NCI-H2171 (cell line): Measurements from ENCODE around the gene LRRC36.

Source experiments
- DNase-seq: peaks from one replicate; lab custom pipeline; 2025; lab: John Stamatoyannopoulos, UW

LRRC36 gene, protein sequence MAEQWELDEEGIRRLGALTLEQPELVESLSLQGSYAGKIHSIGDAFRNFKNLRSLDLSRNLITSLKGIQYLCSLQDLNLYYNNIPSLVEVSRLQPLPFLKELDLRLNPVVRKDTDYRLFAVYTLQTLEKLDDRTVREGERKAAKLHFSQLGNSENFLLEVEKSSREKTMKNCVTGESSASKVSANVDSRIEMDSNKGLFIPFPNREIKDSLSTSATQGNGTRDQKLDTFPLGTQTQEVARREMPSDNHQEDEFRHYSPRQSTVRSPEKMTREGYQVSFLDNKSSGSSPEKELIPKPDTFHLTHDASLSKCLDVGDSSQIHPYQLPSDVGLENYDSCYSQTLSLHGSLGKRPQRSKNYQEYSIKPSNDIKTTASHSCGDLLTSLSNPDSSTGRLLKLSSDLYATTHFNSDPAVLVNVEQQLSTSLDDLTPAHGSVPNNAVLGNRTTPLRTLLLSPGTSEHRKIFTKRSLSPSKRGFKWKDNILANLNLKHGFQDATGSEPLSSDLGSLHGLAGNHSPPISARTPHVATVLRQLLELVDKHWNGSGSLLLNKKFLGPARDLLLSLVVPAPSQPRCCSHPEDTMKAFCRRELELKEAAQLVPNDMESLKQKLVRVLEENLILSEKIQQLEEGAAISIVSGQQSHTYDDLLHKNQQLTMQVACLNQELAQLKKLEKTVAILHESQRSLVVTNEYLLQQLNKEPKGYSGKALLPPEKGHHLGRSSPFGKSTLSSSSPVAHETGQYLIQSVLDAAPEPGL

DNA sequence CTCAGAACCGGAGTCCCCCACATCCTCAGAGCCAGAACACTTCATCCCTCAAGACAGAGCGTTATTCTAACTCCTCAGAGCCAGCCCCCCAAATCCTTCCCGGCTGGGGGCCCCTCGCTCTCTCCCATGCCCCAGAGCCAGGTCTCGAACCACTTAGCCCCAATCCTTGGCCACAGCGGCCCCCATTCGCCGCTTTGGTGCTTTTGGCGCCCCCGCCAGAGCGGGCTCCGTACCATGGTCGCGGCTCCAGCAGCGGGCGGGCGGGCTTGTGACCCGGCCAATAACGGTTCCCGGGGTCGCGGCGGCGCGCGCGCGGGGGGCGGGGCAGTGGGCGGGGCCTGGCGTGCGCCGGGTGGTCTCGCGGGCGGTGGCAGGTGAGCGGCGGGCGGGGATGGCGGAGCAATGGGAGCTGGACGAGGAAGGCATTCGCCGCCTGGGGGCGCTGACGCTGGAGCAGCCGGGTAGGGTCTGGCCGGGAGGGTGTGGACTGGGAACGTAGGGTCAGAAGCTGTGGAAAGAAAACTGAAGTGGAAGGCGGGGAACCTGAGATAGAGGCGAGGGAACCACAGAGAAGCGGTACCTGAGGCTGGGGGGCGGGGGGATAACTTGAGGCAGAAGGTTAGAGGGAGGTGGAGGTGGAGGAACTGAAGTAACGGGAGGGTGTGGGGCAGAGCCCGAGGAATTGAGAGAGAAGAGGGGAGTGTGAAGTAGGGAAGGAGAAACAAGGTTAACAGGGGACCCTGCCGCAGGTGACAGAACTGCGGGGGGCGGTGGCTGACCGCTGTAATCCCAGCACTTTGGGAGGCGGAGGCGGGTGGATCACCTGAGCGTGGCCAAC, at the start of gene LRRC36, which contains the start of gene KCTD19:
Gene LRRC36, plus strand, starts transcription at position 344 of the 838 bp plus-strand sequence. Its CDS starts 48 bp downstream, at position 392.
Gene KCTD19, minus strand, starts transcription at position 270 of the 838 bp plus-strand sequence. Its CDS starts 34 bp downstream, at position 236.
- peak; percentile 64 for DNase-seq

DNA sequence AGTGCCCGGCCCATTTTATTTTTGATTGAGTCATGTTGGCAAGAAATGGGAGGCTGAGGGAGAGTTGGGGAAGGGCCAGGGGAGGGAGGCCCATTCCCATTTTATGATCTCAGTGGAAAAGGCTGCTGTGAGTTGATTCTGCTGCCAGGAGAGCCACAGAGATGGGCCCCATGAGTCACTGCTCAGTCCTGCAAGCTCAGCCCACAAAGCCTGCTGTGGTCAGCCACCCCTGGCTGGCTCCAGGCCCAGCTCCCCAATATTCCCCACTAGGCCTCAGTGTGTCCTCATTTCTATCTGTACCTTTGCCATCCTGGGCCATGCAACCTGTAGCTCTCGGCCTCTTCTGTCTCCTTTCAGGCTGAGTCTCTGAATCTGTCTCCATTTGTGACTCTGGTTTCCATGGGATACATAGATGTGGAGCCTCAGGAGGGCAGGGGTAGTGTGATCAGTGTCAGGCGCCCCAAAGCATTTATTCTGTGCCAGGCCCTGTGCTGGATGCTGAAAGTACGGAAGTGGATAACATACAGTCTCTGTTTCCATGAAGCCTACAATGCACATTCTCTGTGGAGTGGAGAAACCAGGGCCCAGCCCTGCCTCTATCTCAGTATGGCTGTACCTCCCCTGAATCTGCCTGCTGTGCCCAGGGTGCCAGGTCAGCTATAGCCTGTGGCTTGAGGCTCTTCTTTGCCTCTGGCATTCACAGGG, 49.2 kb upstream of the LRRC36 start:
- no peak for DNase-seq

DNA sequence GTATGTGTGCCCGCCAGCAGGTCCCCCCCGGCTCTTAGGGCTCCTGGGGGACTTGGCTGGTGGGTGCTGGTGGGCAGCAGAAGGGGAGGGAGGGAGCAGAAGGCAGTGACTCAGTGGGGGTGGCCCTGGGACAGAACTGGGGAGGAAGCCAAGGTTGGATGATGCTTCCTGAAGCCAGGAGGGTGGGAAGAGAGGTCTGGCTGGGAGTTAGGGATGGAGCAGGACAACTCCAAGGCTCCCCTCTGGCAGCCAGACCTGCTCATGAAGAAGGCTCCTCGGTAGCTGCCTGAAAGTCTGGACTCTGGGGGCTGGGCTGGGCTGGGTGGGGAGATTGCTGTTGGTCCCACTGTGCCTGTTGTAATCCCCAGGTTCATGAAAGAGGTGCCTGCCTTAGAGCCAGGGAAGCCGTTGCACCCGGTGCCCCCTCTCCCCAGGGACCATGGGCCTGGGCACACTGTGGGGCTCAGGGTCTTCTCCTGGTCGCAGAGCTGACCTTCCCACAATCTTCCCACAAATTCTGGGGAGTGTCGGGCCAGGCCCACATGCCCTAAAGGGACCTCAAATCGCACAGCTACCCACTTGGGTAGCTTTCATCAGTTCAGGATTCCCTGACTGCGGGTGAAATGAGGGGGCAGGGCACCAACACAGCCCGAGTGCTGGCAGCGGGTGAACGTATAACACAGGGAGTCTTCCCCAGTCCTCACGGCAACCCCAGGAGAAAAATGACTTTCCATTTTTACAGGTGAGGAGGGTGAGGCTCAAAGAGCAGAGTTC, 48.4 kb upstream of the LRRC36 start:
- DNase-seq: no peak

DNA sequence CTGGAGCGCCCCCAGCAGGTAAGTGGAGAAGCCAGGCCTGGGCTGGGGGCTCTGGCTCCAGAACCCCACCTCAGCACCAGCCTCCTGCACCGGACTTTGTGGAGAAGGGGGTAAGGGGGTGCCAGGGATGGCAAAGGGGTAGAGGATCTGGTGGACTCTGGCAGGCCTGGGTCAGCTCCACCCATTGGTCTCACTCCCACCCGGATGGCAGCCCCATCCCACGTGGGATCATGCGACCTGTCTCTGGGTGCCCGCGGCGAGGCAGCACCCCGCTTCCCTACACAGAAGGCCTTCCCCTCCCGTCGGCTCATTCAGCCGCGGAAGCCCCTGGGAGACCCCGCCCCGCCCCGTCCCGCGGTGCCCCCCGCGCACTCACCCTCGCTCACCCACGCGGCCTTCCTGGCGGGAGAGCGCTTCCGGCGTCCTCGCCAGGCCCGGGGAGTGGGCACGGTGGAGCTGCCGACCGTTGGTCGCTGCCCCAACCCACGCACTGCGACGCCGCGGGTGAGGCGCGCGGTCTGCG, 47.8 kb upstream of the LRRC36 start:
- peak; percentile 60 for DNase-seq

DNA sequence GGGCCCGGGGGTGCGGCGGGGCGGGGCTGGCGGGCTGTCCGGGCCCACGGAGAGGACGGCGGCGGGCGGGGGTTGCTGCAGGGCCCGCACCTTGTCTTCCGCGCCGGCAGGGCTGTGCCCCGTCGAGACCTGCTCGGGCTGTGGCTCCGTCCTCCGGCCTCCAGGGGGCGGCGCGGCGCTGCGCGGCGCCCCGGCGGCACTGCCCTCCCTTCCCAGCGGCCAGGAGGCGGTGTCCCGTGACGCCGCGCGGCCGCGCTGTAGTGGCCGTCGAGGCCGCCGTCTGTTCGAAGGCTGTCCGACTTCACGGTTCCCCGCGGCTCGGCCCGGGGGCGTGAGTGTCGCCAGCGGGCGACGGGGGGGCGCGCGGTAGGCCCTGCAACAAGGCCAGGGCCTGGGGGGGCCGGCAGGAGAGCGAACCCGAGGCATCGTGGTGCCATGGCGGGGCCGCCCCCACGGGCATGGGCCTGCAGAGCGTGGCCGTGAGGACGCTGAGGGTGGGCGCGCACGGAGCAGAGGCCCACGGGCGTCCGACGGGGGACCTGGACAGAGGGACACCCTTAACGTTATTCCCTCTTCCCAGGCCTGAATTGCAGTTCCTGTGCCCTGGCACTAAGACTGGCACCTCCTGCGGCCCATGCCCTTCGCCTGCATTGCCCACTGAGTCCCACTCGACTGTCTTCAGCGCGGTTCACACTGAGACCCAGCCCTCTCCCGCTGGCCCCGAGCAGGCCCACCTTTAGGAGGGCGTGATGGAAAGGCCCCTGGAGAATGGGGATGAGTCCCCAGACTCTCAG, 47.1 kb upstream of the LRRC36 start, which contains the start of gene PLEKHG4:
Gene PLEKHG4, plus strand, starts transcription at position 237 of the 794 bp plus-strand sequence. Its CDS starts 513 bp downstream, at position 750.
- peak; percentile 64 for DNase-seq

DNA sequence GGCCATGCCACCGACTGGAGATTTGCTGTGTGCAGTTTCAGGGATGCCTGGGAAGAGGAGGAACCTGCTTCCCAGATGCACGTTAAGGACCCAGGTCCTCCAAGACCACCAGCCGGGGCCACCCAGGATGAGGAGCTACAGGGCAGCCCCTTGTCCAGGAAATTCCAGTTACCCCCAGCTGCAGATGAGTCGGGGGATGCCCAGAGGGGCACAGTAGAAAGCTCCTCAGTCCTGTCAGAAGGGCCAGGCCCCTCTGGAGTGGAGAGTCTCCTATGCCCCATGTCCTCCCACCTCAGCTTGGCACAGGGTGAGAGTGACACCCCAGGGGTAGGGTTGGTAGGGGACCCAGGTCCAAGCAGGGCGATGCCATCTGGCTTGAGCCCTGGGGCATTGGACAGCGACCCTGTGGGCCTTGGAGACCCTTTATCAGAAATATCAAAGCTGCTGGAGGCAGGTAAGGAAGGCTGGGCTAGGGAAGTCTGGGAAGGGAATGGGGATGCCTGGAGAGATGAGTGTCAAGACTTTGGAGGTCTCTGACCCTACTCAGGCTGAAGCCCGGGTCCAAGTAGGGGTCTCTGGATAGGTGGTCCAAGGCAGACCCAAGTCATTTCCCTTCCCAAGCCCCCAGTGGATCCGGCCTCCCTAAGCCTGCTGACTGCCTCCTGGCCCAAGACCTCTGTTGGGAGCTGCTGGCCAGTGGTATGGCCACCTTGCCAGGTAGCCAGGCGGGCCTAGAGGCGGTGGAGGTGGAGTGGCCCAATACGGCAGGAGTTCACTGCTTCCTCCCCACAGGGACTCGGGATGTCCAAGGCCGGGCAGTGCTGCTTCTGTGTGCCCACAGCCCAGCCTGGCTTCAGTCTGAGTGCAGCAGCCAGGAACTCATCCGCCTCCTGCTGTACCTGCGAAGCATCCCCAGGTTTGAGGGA, 46.3 kb upstream of the LRRC36 start:
- no peak for DNase-seq

DNA sequence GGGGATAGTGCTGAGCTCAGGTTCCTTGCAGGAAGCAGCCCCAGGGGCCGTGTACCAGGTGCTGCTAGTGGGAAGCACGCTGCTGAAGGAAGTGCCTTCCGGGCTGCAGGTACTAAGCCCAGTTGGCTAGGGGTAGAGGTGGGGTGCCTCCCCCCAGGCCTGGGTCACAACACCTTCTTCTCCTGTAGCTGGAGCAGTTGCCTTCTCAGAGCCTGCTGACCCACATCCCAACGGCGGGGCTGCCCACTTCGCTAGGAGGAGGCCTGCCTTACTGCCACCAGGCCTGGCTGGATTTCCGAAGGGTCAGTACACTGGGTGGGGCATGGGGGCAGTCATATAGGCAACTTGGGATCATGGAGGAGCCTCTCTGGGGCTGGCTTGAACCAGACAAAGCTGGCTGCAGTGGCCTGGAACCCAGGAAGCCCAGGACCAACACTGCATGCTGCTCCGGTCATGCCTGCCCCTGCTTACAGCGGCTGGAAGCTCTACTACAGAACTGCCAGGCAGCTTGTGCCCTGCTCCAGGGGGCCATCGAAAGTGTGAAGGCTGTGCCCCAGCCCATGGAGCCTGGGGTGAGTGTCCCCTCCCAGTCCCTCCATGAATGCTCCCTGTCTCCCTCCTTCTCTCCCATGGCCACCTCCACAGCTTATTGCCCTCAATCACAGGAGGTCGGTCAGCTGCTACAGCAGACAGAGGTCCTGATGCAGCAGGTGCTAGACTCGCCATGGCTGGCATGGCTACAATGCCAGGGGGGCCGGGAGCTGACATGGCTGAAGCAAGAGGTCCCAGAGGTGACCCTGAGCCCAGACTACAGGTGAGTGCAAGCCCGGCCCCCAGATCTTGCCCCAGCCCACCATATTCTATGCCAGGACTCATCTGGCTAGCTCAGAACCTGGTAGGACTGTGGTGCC, 44.8 kb upstream of the LRRC36 start:
- DNase-seq: no peak

DNA sequence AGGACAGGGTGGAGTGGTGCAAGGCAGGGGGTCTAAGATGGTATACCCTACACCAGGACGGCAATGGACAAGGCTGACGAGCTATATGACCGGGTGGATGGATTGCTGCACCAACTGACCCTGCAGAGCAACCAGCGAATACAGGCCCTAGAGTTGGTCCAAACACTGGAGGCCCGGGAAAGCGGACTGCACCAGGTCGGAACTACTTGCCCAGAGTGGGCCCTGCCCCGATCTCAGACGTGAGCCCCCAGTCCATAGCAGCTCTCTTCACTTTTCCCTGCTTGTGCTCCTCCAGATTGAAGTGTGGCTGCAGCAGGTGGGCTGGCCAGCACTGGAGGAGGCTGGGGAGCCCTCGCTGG, 44.2 kb upstream of the LRRC36 start:
- no peak for DNase-seq

DNA sequence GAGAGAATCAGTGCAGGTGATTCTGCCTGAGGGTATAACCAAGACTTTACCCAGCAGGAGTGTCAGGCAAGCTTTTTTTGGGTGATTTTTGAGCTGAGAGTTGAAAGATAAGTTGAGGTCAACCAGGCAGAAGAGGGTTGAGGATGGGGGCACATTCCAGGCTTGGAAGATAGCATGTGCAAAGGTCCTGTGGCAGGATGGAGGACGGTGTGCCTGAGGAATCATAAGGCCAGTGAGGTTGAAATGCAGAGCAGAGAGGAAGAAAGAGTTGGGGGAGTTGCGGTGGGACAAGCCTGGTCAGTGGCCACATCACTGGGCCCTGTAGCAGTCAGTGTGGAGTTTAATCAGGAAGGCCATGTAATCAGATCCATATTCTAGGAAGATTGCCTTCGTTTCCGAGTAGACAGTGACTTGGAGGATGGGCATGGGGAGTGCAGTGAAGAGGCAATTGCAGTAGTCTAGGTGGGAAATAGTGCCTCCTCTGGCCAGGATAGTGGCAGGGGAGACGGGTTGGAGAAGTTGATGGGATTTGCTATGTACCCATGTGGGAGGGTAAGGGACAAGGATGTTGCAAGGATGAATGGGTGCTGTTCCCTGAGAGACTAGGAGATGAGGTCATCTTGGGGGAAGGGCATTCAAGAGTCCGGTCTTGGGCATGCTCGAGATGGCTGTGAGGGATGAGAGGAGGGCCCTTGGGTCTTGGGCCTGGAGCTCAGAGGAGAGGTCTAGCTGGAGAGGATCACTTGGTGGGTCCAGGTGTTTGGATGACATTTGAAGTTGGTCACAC, 43.4 kb upstream of the LRRC36 start:
- no peak for DNase-seq

DNA sequence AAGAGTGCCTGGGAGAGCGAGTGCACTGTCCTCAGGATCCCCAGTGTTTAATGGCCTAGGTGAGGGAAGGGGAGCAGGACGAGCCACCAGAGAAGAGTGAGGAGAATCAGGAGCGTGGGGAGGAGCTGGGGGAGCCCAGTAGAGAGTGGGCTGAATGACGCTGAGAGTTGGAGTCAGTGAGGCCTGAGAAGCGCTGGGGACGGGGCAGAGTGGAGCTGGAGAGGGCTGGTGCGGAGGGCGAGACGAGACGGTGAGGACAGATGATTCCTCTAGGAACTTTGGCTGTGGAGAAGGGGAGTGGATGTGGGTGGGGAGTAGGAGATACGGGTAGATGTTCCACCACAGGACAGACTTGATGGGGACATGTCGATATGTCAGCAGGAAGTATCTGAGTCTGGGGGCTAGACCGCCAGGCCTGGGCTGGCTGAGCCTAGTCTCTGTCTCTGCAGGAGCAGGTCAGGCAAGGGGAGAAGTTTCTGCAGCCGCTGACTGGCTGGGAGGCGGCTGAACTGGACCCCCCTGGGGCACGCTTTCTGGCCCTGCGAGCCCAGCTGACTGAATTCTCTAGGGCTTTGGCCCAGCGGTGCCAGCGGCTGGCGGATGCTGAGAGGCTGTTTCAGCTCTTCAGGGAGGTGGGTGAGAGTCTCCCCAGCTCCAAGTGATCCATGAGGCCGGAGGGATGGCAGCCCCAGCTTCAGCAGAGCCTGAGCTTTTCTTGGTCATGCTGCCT, 42.6 kb upstream of the LRRC36 start:
- no peak for DNase-seq

DNA sequence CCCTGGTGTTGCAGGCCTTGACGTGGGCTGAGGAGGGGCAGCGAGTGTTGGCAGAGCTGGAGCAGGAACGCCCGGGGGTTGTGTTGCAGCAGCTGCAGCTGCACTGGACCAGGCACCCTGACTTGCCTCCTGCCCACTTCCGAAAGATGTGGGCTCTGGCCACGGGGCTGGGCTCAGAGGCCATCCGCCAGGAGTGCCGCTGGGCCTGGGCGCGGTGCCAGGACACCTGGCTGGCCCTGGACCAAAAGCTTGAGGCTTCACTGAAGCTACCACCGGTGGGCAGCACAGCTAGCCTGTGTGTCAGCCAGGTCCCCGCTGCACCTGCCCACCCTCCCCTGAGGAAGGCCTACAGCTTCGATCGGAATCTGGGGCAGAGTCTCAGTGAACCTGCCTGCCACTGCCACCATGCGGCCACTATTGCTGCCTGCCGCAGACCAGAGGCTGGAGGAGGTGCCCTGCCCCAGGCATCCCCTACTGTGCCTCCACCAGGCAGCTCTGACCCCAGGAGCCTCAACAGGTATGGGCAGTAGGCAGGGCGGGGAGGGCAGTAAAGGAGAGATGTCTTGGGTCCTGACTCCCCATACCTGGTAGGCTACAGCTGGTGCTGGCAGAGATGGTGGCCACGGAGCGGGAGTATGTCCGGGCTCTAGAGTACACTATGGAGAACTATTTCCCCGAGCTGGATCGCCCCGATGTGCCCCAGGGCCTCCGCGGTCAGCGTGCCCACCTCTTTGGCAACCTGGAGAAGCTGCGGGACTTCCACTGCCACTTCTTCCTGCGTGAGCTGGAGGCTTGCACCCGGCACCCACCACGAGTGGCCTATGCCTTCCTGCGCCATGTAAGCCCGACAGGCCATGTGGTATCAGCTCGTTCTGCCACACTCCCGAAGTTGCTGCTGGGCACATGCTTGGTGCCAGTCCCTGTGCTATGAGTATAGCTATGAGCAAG, 41.6 kb upstream of the LRRC36 start:
- no peak for DNase-seq

DNA sequence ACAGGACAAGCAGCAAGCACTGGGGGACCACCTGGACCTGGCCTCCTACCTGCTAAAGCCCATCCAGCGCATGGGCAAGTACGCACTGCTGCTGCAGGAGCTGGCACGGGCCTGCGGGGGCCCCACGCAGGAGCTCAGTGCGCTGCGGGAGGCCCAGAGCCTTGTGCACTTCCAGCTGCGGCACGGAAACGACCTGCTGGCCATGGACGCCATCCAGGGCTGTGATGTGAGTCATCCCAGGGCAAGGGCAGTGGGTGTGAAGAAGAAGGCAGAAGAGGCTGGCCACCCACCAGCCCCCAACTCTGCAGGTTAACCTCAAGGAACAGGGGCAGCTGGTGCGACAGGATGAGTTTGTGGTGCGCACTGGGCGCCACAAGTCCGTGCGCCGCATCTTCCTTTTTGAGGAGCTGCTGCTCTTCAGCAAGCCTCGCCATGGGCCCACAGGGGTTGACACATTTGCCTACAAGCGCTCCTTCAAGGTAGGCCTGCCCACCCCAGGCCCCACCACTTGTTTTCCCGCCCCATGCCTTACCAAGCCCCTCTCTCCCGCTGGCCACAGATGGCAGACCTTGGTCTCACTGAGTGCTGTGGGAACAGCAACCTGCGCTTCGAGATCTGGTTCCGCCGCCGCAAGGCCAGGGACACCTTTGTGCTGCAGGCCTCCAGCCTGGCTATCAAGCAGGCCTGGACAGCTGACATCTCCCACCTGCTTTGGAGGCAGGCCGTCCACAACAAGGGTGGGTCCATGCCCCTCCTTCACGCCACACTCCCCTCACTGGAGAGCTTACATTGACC, 40.0 kb upstream of the LRRC36 start:
- no peak for DNase-seq

DNA sequence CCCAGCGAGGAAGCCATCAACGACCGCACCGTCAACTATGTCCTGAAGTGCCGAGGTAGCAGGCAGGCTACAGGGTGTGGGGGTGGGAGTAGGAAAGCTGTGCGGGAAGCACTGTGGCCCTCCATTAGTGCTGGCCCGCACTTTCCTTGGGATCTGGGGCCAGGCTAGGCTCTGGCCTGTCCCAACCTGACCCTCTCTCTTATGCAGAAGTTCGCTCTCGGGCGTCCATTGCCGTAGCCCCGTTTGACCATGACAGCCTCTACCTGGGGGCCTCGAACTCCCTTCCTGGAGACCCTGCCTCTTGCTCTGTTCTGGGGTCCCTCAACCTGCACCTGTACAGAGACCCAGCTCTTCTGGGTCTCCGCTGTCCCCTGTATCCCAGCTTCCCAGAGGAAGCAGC, 38.7 kb upstream of the LRRC36 start:
- no peak for DNase-seq

DNA sequence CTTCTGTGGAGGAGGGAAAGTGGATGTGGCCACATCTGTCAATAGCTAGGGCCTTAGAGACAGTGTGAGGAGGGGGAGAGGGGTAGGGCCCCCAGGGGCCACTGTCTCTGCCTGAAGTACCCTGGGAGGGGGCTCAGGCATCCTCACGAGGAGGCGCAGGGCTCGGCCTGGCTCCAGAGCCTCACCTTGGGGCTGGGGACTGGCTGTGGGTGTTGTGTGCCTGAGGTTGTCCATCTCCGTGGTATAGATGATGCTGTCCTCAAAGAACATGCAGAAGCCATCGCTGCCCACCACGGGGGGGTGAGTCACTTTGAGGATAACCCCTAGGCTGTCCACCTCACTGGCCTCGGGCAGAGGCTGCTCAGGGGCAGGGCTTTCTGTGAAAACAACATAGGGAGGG, 35.2 kb upstream of the LRRC36 start:
- DNase-seq: no peak
